HG02870 (cell line): ENCODE data around the gene COBLL1.
"Not testable (repeated sequence)": the region's sequence is repeated elsewhere in the genome, so short reads cannot be mapped to it uniquely, and the experiment has no call there.

ENCODE experiments used
- ATAC-seq: cut with Tn5 transposase; IDR thresholded peaks from one replicate; pipeline ENCODE4 v1.9.1; 2021; ENCODE audit warnings: mild to moderate bottlenecking, moderate library complexity; ENCODE audit not compliant: unreplicated experiment

Gene COBLL1

GRCh38 chr2:164841719-164842623 lies at the start of gene COBLL1:
Gene COBLL1, minus strand, starts transcription at chr2:164841823. Its CDS starts 627 bp downstream, at chr2:164841196.
- ATAC-seq = peak; percentile 72

- no peak for ATAC-seq
Observed at GRCh38 chr2:164890544-164890943, 48.9 kb upstream of the COBLL1 start.

- ATAC-seq = no peak
Observed at GRCh38 chr2:164888592-164888991, 47.0 kb upstream of the COBLL1 start.

GRCh38 chr2:164887434-164888144 lies 46.0 kb upstream of the COBLL1 start:
- no peak for ATAC-seq

GRCh38 chr2:164882276-164882675 lies 40.7 kb upstream of the COBLL1 start:
- no peak for ATAC-seq

GRCh38 chr2:164881524-164881923 lies 39.9 kb upstream of the COBLL1 start:
- ATAC-seq = no peak

GRCh38 chr2:164879901-164880535 lies 38.4 kb upstream of the COBLL1 start:
- ATAC-seq = no peak

GRCh38 chr2:164877927-164878326 lies 36.3 kb upstream of the COBLL1 start:
- no peak for ATAC-seq

GRCh38 chr2:164877169-164877568 lies 35.5 kb upstream of the COBLL1 start:
- ATAC-seq = no peak

- ATAC-seq = no peak
Observed at GRCh38 chr2:164875334-164876205, 33.9 kb upstream of the COBLL1 start.

- no peak for ATAC-seq
Observed at GRCh38 chr2:164873210-164873908, 31.7 kb upstream of the COBLL1 start.

- ATAC-seq = no peak
Observed at GRCh38 chr2:164871404-164871803, 29.8 kb upstream of the COBLL1 start.

GRCh38 chr2:164869420-164869772 lies 27.8 kb upstream of the COBLL1 start:
- no peak for ATAC-seq

GRCh38 chr2:164868563-164869419 lies 27.2 kb upstream of the COBLL1 start:
- ATAC-seq = no peak

- no peak for ATAC-seq
Observed at GRCh38 chr2:164867779-164868397, 26.3 kb upstream of the COBLL1 start.

GRCh38 chr2:164866381-164866780 lies 24.8 kb upstream of the COBLL1 start:
- ATAC-seq = not testable (repeated sequence)

GRCh38 chr2:164860694-164861042 lies 19.0 kb upstream of the COBLL1 start:
- ATAC-seq = no peak

- not testable (repeated sequence) for ATAC-seq
Observed at GRCh38 chr2:164859906-164860693, 18.5 kb upstream of the COBLL1 start.
